ENCODE measurements around the gene HCN4.

HCN4 gene

DNA sequence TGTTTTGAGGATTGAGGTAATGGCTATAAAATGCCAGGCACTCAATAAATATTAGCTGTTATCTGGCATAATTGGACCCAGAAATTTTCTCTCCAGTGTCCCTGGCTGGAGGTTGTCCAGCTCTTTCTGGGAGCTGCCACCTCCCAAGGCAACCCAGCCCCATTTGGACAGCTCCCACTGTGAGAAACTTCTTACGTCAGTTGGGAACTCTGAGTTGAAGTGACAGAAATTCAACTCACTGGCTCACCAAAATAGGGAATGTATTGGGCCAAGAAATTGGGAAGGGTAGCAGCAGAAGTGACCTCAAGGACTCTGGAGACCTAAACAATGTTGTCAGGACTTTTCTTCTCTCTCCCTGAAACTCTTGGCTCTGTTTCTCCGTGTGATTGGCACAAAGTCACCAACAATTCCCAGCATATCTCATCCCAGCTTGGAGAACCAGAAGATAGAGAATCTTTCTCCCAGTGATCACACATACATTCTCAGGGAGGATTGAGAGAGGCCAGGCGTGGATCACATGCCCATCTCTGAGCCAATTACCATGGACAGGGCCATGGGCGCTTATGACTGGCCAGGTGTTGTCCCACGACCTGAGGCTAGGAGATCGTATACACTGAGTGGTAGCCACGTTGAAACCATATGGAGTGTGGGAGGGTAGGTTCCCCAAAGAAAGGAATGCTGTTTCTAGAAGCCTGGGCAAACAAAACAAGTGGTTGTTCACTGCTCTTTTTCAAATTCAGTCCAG lies 22.5 kb upstream of the HCN4 start:
- TF ChIP-seq, protein P1, sequence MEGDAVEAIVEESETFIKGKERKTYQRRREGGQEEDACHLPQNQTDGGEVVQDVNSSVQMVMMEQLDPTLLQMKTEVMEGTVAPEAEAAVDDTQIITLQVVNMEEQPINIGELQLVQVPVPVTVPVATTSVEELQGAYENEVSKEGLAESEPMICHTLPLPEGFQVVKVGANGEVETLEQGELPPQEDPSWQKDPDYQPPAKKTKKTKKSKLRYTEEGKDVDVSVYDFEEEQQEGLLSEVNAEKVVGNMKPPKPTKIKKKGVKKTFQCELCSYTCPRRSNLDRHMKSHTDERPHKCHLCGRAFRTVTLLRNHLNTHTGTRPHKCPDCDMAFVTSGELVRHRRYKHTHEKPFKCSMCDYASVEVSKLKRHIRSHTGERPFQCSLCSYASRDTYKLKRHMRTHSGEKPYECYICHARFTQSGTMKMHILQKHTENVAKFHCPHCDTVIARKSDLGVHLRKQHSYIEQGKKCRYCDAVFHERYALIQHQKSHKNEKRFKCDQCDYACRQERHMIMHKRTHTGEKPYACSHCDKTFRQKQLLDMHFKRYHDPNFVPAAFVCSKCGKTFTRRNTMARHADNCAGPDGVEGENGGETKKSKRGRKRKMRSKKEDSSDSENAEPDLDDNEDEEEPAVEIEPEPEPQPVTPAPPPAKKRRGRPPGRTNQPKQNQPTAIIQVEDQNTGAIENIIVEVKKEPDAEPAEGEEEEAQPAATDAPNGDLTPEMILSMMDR (conservative IDR thresholded peaks at IDR 0.05; ENCODE audit: low read length) = no peak
- no peak for TF ChIP-seq EZH2phosphoT487 (IDR thresholded peaks at IDR 0.05; ENCODE audit: borderline replicate concordance)
- H3K4me1 ChIP-seq (ENCODE audit: insufficient read depth, low read length, poor library complexity, severe bottlenecking) = no peaks in the 10 kb centered on the region
- no peak overlapping the region for H3K4me3 ChIP-seq (ENCODE audit: low read length, poor library complexity, severe bottlenecking)

DNA sequence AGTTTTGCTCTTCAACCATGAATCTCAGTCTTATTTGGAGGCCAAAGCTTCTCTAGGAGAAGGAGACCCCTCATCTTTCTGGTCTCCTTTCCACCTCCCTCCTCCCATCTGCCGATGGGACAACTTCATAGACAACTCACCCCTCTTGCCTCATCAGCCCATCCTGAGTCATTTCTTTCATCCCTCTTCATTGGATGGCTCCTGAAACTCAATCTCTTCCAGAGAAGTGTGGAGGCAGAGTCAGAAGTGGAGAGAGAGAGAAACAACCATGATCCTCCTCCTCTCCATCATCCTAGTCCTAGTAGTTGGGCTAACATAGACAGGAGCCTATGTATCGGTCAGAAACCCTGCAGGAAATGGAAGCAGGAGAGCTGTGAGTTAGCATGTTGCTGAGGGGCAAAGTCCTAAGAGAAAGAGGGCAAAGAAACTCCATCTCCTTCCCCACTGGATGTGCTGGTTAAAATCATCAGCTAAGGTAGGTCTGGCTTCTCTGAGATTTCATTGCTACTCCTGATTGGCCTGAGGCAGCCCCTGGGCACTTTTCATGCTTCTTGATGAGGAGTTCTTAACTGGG lies 21.3 kb upstream of the HCN4 start:
- H3F3A ChIP-seq (ENCODE audit: low read depth) = no peaks in the 10 kb centered on the region
- no peak overlapping the region for H2AFZ ChIP-seq (ENCODE audit: low read length)
- no peak overlapping the region for H3K4me3 ChIP-seq (ENCODE audit: low read length, poor library complexity, severe bottlenecking)
- no peaks in the 10 kb centered on the region for H3K9me2 ChIP-seq (replicated peaks; ENCODE audit: low read depth, low read length)
- no peaks in the 10 kb centered on the region for H3K27me3 ChIP-seq (ENCODE audit: insufficient read depth, low read length, poor library complexity, severe bottlenecking)
- no peaks in the 10 kb centered on the region for H3K4me1 ChIP-seq (ENCODE audit: insufficient read depth, low read length, poor library complexity, severe bottlenecking)
- no peaks in the 10 kb centered on the region for H3K79me2 ChIP-seq (ENCODE audit: insufficient read depth, low read length)
- H4K20me1 ChIP-seq (ENCODE audit: insufficient read depth, low read length, poor library complexity, severe bottlenecking) = no peaks in the 10 kb centered on the region
- H3K9me3 ChIP-seq (ENCODE audit: insufficient read depth, low read depth, low read length) = no peaks in the 10 kb centered on the region
- no peaks in the 10 kb centered on the region for H3K36me3 ChIP-seq (ENCODE audit: insufficient read depth, low read length)
- no peak overlapping the region for H3K9ac ChIP-seq (ENCODE audit: low read depth, low read length, poor library complexity, severe bottlenecking)
- no peak overlapping the region for H3K4me2 ChIP-seq (ENCODE audit: low read depth, low read length, poor library complexity, severe bottlenecking)
- TF ChIP-seq, protein P1 (conservative IDR thresholded peaks at IDR 0.05; ENCODE audit: low read length) = no peak
- no peak for TF ChIP-seq EZH2phosphoT487 (IDR thresholded peaks at IDR 0.05; ENCODE audit: borderline replicate concordance)

More for the DNA sequence above, 22.5 kb upstream of the HCN4 start:
- no peaks in the 10 kb centered on the region for H3K79me2 ChIP-seq (ENCODE audit: insufficient read depth, low read length)
- H3K9me2 ChIP-seq (replicated peaks; ENCODE audit: low read depth, low read length) = no peaks in the 10 kb centered on the region
- no peaks in the 10 kb centered on the region for H3K9me3 ChIP-seq (ENCODE audit: insufficient read depth, low read depth, low read length)
- H3K36me3 ChIP-seq (ENCODE audit: insufficient read depth, low read length) = no peaks in the 10 kb centered on the region
- H3F3A ChIP-seq (ENCODE audit: low read depth) = no peaks in the 10 kb centered on the region
- H2AFZ ChIP-seq (ENCODE audit: low read length) = no peak overlapping the region
- no peak overlapping the region for H3K4me2 ChIP-seq (ENCODE audit: low read depth, low read length, poor library complexity, severe bottlenecking)
- H3K27me3 ChIP-seq (ENCODE audit: insufficient read depth, low read length, poor library complexity, severe bottlenecking) = no peaks in the 10 kb centered on the region
- H3K9ac ChIP-seq (ENCODE audit: low read depth, low read length, poor library complexity, severe bottlenecking) = no peak overlapping the region
- no peaks in the 10 kb centered on the region for H4K20me1 ChIP-seq (ENCODE audit: insufficient read depth, low read length, poor library complexity, severe bottlenecking)

GRCh38 chr15:73389539-73389938 lies 20.8 kb upstream of the HCN4 start:
- Histone ChIP-seq H3K4me1 (ENCODE audit: insufficient read depth, low read length, poor library complexity, severe bottlenecking) (no peaks in the 10 kb centered on the region), H3K9ac (ENCODE audit: low read depth, low read length, poor library complexity, severe bottlenecking) (no peak overlapping the region), H4K20me1 (ENCODE audit: insufficient read depth, low read length, poor library complexity, severe bottlenecking) (no peaks in the 10 kb centered on the region), H3K9me2 (replicated peaks; ENCODE audit: low read depth, low read length) (no peaks in the 10 kb centered on the region), H3K27me3 (ENCODE audit: insufficient read depth, low read length, poor library complexity, severe bottlenecking) (no peaks in the 10 kb centered on the region), H3K4me2 (ENCODE audit: low read depth, low read length, poor library complexity, severe bottlenecking) (no peak overlapping the region), H3K79me2 (ENCODE audit: insufficient read depth, low read length) (no peaks in the 10 kb centered on the region), H3K36me3 (ENCODE audit: insufficient read depth, low read length) (no peaks in the 10 kb centered on the region), H2AFZ (ENCODE audit: low read length) (no peak overlapping the region), H3K4me3 (ENCODE audit: low read length, poor library complexity, severe bottlenecking) (no peak overlapping the region), H3K9me3 (ENCODE audit: insufficient read depth, low read depth, low read length) (no peaks in the 10 kb centered on the region), H3F3A (ENCODE audit: low read depth) (no peaks in the 10 kb centered on the region)
- TF ChIP-seq, protein P1 (conservative IDR thresholded peaks at IDR 0.05; ENCODE audit: low read length) = no peak
- no peak for TF ChIP-seq EZH2phosphoT487 (IDR thresholded peaks at IDR 0.05; ENCODE audit: borderline replicate concordance)

Data from Loucy (cell line).